GM18867 (cell line): Measurements from ENCODE around the gene TIMM17A.
"Not testable (repeated sequence)": the region's sequence is repeated elsewhere in the genome, so short reads cannot be mapped to it uniquely, and the experiment has no call there.

Source experiments
- ATAC-seq: cut with Tn5 transposase; IDR thresholded peaks from one replicate; pipeline ENCODE4 v1.9.1; 2021; ENCODE audit warnings: mild to moderate bottlenecking, moderate library complexity; ENCODE audit not compliant: unreplicated experiment

The TIMM17A gene

DNA sequence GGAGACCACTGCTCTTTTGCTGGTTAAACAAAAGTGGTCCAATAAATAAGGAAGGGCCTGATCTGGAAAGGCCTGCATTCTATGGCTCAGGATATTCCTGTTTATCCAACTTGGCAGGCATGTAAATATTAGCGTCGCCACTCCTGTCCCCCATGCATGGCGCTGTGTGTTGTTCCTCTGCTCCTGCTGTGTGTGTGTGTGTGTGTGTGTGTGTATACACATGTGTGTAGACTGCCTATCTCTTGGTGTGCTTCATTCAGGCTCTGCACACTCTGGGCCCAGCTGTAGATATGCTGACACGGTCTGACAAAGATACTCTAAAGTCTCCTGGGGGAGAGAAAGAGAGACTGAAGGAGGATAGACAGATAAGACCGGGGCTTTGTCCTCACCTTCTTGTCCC lies 15.7 kb upstream of the TIMM17A start:
- no peak for ATAC-seq

DNA sequence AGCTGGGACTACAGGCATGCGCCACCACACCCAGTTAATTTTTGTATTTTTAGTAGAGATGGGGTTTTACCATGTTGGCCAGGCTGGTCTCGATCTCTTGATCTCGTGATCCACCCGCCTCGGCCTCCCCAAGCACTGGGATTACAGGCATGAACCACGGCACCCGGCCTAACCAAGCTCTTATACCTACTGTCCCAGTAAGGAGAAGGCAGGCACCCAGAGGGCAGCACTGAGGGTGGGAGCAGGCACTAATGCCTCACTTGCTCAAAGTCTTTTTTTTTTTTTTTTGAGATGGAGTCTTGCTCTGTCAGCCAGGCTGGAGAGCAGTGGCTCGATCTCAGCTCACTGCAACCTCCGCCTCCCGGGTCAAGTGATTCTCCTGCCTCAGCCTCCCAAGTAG lies 15.0 kb upstream of the TIMM17A start:
- not testable (repeated sequence) for ATAC-seq

DNA sequence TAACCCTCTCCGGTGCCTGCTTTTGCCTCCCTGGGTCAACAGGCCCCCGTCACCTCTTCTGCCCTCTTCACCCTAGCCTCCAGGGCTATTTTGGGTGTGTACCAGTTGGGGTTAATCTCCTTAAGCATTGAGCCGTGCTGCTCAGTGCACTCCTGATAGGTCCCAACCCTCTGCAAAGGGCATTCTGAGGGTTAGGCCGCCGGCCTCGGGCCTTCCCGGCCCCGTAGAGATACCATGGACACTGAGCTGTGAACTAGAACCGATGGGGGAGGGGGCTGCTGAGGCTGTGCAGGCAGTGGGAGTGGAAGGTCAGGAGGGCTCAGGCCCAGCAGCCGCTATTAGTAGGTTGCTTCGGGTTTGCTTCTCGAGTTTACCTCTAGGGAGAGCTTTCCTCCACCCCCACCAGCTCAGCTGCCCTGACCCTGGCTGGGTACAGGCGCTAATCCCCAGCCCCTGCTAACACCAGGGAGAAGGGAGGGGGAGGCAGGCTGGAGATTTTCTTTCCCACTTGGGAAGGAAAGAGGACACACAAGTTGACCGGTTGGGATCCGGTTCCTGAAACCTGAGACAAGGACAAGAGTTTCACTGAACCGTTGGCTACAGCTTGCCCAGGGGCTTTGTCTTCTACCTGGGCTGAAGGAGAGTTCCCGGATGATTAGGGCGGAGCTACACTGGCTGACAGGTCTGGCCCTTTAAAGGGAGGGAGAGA lies 13.7 kb upstream of the TIMM17A start:
- ATAC-seq: no peak

DNA sequence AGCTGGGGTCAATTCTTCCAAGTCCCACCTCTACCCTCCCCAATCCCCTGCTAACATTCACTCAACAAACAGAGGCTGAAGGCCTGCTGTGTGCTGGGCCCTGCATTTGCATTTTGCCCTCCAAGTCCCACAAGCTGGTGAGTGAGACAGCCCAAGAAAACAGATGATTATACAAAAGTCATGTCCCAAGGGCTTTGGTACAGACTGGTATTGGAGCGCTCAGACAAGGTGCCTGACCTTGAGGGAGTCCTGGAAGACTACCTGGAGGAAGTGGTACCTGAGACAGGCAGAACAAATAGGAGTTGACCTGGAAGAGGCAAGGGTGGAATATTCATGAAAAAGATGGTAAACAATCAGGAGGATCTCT lies 13.2 kb upstream of the TIMM17A start:
- ATAC-seq: no peak

DNA sequence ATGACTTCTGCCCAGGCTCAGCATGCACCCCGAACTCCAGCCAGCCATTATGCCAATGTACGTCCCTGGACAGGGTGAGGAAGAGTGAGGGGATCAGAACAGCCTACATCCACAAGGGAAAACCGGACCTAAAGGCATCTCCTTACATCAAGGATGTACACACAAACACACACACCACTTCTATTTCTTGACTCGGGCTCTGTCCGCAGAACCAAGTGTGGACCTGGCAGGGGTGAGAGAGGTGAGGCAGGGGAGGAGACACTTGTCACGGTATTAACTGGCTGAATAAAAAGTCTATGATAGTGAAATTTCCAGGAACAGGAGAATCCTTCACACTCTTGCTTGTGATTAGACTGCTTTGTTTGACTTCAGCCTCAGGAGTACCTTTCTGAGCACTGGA lies 11.3 kb upstream of the TIMM17A start:
- ATAC-seq: no peak

DNA sequence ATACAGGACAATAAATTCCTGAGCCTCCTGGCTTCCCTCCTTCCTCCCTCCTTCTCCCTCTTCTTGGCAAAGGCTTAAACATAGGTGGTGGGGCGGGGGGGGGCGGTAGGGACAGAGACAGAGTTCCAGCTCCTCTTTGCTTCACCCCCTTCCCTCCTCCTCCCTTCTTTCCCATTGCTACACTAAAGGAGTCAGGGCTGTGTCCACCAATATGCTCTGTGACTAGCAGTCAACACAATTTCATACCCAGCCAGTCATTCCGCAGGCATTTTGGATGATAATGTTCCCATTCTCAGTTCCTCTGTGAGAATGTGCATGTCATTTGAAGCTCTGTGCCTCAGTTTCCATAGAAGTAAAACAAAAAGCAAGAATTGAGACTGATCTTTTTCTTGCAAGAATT lies 10.7 kb upstream of the TIMM17A start:
- ATAC-seq: no peak

DNA sequence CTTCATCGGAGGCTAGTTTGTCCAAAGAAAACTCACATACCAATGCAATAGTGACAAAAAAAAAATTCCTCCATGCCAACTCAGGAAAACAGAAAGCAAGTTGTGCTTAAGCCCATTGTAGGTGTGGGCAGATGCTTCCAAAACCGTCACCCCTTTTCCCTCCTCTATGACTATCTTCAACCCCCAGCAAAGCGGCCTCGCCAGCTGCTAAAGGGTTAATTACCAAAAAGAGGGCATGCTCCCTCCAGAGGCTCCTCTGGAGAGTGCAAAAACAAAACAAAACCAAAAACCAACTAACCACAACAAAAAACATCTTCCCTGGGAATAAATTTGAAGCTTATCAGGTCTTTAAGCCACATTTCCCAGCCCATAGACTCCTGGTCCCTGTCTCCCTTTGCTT lies 10.1 kb upstream of the TIMM17A start:
- no peak for ATAC-seq

DNA sequence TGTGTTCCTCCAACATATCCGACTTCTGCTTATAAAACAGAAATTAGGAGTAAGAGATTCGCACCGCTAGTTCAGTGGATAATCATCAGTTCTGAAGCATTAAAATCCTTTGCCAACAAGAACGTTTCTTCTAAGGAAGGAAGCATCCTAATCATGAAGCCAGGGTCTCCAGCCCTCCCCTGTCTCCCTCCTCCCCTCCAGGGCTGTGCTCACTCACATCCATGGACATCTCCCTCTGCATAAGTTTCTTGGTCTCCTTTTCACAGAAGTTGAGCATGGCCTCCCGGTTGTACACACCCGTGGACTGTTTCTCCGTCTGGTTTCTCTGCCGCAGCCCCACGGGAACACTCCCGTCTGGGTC lies 9.5 kb upstream of the TIMM17A start:
- no peak for ATAC-seq

DNA sequence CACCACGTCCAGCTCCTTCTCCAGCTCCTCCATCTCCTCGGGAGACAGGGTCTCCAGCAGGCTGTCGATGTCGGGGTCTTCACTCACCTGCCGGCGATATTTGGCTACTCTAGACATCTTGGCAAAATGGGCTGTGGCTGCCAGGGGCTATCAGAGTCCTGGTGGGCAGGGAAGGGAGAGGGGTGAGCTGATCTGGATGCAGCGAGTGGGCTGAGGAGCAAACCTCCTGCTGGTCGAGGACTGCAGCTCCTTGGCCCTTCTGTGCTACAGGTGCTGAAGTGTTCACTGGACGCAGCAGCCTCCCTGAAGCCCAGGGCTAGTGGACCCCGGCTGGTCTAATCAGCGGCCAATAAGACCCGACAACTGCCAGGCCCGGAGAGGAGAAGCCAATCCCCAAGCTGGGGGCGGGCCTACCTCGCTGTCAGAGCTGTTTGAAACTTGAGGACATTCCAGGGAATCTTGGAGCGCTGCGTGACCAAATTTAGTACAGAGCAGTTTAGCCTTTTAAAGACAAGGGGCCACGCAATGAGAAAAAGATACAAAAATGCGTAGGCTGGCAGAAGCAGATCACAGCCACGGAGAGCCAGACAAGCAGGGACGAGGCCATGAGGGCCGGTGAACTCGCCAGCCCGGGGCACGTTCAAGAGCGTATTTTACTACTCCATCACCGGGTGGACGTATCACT lies 8.9 kb upstream of the TIMM17A start, which contains the start of gene LMOD1:
LMOD1 (minus strand) TSS at position 325 of the 685 bp plus-strand sequence; CDS start at position 117, 208 bp downstream.
- ATAC-seq: no peak

DNA sequence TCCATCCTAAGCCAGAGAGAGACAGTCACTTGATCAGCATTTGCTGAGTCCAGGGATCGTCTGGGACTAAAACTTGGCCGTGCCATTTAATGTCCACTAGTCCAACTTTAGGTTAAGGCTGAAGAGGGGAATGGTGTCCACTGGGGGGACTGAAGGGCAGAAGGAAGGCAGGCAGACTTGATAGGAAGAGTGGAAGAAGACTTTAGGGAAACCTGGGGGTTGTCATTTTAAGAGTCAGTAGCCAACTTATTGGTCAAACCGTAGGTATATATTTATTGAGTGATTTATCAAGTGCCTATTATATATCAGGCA lies 7.7 kb upstream of the TIMM17A start:
- no peak for ATAC-seq

DNA sequence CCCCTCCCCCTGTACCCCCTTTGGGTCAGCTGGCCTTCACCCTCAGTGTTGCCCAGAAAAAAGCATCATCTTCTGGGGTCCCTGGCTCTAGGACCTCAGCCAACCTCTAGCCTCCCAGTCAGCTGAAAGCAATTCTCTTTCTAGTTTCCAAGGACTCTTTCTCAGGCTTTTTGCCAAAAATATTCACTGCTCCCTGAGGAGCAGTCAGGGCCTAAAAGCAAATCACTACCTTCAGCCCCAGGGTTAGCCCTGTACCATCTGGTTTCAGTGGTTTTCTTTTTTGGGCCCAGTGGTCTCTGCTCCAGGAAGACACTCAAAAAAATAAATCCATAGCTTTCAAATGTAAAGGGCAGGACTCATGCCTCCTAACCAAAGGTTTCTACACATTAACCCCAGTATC lies 5.8 kb upstream of the TIMM17A start:
- no peak for ATAC-seq

DNA sequence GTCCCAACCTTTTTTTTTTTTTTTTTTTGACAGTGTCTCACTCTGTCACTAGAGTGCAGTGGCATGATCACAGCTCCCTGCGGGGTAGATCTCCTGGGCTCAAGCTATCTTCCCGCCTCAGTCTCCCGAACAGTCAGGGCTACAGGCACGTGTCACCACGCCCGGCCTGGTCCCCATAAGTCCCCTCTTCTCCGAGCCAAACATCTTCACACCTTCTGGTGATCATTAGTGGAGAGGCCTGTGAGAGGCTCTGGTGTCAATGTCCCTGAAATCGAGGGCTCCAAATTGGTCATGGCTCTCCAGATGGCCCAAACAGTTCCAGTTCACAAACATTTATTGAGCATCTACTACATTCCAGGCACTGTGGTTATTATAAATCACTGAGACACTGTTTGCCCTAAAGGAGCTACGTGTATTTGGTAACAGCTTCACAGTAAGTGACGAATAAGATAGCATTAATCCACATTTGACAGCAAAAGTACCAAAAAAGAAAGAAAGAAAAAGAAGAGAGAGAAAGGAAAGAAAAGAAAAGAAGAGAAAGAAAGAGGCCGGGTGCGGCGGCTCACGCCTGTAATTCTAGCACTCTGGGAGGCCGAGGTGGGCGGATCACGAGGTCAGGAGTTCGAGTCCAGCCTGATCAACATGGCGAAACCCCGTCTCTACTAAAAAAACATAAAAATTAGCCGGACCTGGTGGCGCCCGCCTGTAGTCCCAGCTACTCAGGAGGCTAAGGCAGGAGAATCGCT lies 867 bp upstream of the TIMM17A start:
- ATAC-seq: no peak

DNA sequence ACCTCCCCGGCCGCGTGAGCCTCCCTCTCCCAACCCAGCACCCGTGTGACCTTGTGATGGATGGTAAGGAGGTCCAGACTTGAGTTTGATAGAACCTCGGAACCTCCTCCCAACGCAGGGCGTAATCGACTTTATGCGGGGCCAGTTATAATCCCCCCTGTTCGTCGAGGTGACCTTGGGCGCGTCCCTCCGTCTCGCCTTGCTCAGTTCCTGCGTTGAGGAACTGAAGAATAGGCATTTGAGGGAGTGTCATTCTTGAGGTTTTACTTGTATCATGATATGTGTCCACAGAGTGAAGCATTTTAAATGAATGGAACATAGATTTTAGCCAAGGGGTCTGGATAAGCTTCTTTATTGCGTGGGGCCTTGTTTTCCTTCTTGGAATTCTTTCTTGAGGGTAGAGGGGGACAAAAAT lies 433 bp downstream of the TIMM17A start:
- no peak for ATAC-seq

DNA sequence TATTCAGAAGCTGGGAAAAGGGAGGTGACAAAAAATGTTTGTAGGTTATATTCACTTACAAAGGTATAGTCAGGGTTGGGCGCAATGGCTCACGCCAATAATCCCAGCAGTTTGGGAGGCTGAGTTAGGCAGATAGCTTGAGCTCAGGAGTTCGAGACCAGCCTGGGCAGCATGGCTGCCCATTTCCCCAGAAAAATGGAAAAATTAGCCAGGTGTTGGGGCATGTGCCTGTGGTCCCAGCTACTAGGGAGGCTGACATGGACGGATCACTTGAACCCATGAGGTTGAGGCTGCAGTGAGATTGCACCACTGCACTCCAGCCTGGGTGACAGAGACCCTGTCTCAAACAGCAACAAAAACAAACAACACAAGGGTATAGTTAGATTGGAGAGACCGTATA lies 3.0 kb downstream of the TIMM17A start:
- ATAC-seq: no peak

DNA sequence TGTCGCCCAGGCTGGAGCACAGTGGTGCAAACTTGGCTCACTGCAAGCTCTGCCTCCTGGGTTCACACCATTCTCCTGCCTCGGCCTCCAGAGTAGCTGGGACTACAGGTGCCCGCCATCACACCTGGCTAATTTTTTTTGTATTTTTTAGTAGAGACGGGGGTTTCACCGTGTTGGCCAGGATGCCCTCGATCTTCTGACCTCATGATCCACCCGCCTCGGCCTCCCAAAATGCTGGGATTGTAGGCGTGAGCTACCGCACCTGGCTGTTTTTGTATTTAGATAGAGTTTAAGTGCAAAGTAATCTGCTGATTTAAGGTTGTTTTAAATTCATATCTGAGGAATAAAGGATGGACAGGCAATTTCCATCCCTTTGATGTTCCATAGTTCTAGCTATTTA lies 7.1 kb downstream of the TIMM17A start:
- ATAC-seq: not testable (repeated sequence)

DNA sequence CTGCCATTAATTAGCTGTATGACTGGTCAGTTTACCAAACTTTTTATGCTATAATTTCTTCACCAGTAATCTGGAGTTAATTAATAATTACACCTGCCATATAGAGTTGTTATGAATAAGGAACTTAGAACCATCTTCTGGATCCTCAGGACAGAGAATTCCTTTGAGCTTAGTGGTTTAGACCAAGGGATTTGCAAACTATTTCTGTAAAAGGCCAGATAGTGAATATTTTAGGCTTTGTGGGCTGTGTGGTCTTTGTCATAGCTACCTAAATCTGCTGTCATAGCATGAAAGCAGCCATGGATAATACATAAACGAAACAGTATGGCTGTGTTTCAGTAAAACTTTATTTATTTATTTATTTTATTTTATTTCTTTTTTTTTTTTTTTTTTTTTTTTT lies 9.0 kb downstream of the TIMM17A start:
- ATAC-seq: no peak

DNA sequence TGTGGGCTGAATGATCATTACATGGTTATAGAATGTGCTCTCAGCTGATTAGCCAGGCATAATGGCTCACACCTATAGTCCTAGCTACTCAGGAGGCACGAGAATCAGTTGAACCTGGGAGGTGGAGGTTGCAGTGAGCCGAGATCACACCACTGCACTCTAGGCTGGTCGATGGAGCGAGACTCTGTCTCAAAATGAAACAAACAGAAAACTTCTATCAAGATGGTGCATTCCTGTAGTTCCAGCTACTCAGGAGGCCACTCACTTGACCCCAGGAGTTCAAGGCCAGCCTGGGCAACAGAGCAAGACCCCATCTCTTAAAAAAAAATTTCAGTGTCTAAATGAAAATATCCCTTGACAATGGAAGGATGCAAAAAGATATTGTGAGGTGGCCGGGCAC lies 10.9 kb downstream of the TIMM17A start:
- ATAC-seq: no peak

DNA sequence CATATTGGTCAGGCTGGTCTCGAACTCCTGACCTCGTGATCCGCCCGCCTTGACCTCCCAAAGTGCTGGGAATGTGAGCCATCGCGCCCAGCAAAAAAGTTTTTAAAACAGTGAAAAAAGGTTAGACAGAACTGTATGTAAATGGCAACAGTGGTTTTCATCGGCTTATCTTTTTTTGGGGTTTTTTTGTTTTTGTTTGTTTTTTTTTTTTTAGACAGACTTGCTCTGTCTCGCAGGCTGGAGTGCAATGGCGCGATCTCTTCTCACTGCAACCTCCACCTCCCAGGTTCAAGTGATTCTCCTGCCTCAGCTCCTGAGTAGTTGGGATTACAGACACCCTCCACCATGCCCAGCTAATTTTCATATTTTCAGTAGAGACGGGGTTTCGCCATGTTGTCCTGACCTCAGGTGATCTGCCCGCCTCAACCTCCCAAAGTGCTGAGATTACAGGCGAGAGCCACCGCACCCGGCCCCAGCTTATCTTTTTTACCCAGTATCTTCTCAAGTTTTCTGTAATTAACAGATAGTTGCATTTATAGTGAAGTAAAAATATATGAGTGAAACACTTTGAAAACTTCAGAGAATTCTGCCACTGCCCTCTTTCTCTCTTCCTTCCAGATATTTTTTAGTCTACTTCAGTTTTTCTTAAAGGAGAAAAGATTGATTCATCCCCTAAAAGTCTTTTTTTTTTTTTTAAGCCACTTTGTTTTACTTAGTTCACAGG lies 13.1 kb downstream of the TIMM17A start:
- no peak for ATAC-seq

DNA sequence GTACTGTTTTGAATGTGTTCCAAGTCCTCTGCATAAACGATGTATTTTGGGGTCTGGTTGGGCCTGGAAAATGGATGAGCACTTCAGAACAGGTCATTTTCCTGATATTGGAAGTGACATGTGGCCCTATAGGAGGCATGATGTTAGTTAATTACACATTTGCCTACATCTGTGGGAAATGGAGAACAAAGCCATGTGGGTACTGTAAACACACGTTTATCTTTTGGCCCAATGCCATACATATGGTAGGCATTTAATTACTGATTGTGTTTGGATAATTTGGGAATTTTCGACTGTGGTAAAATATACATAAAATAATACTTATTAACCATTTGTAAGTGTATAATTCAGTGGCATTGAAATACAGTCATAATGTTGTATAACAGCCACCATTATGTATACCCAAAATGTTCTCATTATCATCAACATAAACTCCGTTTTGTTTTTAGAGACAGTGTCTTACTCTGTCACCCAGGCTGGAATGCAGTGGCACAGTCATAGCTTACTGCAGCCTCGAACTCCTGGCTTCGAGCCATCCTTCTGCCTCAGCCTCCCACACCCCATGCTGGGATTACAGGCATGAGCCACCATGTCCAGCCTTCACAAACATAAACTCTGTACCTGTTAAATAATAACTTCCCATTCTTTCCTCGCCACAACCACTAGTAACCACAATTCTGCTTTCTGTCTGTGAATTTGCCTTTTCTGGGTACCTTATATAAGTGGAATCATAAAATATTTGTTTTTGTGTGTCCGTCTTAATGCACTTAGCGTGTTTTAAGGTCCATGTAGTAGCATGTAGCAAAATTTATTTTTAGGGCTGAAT lies 15.2 kb downstream of the TIMM17A start:
- ATAC-seq: no peak

DNA sequence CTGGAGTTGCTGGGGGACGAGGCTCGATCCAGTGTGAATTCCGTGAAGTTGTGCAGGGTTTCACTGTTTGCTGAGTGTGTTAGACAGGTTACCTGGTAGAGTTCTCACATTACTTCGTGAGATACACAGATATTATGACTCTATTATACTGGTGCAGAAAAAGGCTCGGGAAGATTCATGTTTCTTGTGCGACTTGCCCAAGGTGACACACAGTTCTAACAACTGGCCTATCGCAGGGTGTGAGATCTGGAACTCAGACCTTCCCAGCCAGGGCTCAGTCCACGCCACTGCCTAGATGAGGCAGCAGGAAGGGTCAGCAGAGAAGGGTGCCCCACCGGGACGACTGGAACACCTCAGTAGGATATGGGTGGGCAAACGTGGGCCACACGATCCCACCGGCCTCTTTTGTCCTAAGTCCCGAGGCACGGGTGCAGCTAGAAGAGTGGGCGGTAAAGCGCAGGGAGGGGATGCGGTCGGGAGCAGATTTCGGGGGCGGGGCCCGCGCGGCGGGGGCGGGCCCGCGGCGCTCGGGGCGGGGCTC lies 26.8 kb downstream of the TIMM17A start:
- peak; percentile 28 for ATAC-seq
